Mesenchymal stem cell (in vitro differentiated cells and primary cell): ENCODE data around the gene ROBO2.

ENCODE experiments used
- DNase-seq: peaks from one replicate; pipeline ENCODE4 v3.0.0-alpha.2; 2013
- H2AFZ ChIP-seq: one replicate; pipeline ENCODE4 v1.6.1; 2013; ENCODE audit warnings: low read depth, mild to moderate bottlenecking, control low read depth, inconsistent platforms, low read length, moderate library complexity
- H2AK5ac ChIP-seq: 2 replicates; pipeline ENCODE4 v1.6.1; 2013; ENCODE audit warnings: low read length, moderate library complexity, mild to moderate bottlenecking, inconsistent platforms; ENCODE audit not compliant: severe bottlenecking
- H2BK120ac ChIP-seq: one replicate; pipeline ENCODE4 v1.6.1; 2013; ENCODE audit warnings: low read depth, mild to moderate bottlenecking, inconsistent platforms, low read length, moderate library complexity
- H2BK12ac ChIP-seq, 2 experiments: one replicate each; pipeline ENCODE4 v1.6.1; 2013; ENCODE audit warnings: inconsistent platforms in 2 of 2, low read length in 2 of 2, mild to moderate bottlenecking in 2 of 2, moderate library complexity in 2 of 2, control low read depth in 1 of 2
- H2BK15ac ChIP-seq: one replicate; pipeline ENCODE4 v1.6.1; 2013; ENCODE audit warnings: mild to moderate bottlenecking, low read depth, inconsistent platforms; ENCODE audit not compliant: poor library complexity, severe bottlenecking
- H2BK5ac ChIP-seq: 2 replicates; pipeline ENCODE4 v1.6.1; 2013; ENCODE audit warnings: low read depth, mild to moderate bottlenecking, low read length, control low read depth, inconsistent platforms; ENCODE audit not compliant: poor library complexity, severe bottlenecking
- H3K14ac ChIP-seq, 2 experiments: one replicate each; pipeline ENCODE4 v1.6.1; 2013; ENCODE audit warnings: inconsistent platforms in 2 of 2, low read length in 2 of 2, control low read depth in 1 of 2, mild to moderate bottlenecking in 1 of 2, moderate library complexity in 1 of 2
- H3K18ac ChIP-seq, 2 experiments: one replicate each; pipeline ENCODE4 v1.6.1; 2013; ENCODE audit warnings: inconsistent platforms in 2 of 2, low read length in 2 of 2, control low read depth in 1 of 2, low read depth in 1 of 2, mild to moderate bottlenecking in 1 of 2
- H3K23ac ChIP-seq, 2 experiments: one replicate each; pipeline ENCODE4 v1.6.1; 2013; ENCODE audit warnings: inconsistent platforms in 2 of 2, low read length in 2 of 2, mild to moderate bottlenecking in 2 of 2, moderate library complexity in 2 of 2, control low read depth in 1 of 2
- H3K27ac ChIP-seq: 2 replicates; pipeline ENCODE4 v1.5.1; 2013; ENCODE audit warnings: mild to moderate bottlenecking, moderate library complexity, low read length, control low read depth, inconsistent platforms; ENCODE audit not compliant: poor library complexity, severe bottlenecking
- H3K27me3 ChIP-seq, 2 experiments: 2 replicates each; pipeline versions ENCODE4 v1.6.1 to v1.7.0; 2013; ENCODE audit warnings: low read length in 2 of 2, mild to moderate bottlenecking in 2 of 2, moderate library complexity in 2 of 2, control low read depth in 1 of 2, inconsistent platforms in 1 of 2; ENCODE audit not compliant: control insufficient read depth in 1 of 2, insufficient read depth in 1 of 2
- H3K36me3 ChIP-seq, 2 experiments: 2 replicates each; pipeline versions ENCODE4 v1.6.1 to v1.7.0; 2013; ENCODE audit warnings: low read length in 2 of 2, control low read depth in 1 of 2, inconsistent platforms in 1 of 2, low read depth in 1 of 2, mild to moderate bottlenecking in 1 of 2; ENCODE audit not compliant: insufficient read depth in 2 of 2, control insufficient read depth in 1 of 2
- H3K4ac ChIP-seq, 2 experiments: one replicate each; pipeline ENCODE4 v1.6.1; 2013; ENCODE audit warnings: inconsistent platforms in 2 of 2, low read length in 2 of 2, mild to moderate bottlenecking in 2 of 2, moderate library complexity in 2 of 2, control low read depth in 1 of 2, low read depth in 1 of 2
- H3K4me1 ChIP-seq: 2 replicates; pipeline ENCODE4 v1.6.1; 2013; ENCODE audit warnings: low read depth, low read length, control low read depth; ENCODE audit not compliant: control insufficient read depth, insufficient read depth
- H3K4me2 ChIP-seq: 2 replicates; pipeline ENCODE4 v1.6.1; 2013; ENCODE audit warnings: low read length, mild to moderate bottlenecking, inconsistent platforms; ENCODE audit not compliant: poor library complexity, severe bottlenecking
- H3K4me3 ChIP-seq, 2 experiments: 2 replicates each; pipeline versions ENCODE4 v1.5.1 to v1.7.0; 2013; ENCODE audit warnings: low read length in 2 of 2, mild to moderate bottlenecking in 2 of 2, control low read depth in 1 of 2, low read depth in 1 of 2; ENCODE audit not compliant: insufficient read depth in 1 of 2
- H3K79me1 ChIP-seq: replicated peaks from 2 replicates; pipeline ENCODE4 v1.6.1; 2013; ENCODE audit warnings: mild to moderate bottlenecking, control low read depth, low read length, inconsistent platforms; ENCODE audit not compliant: poor library complexity, severe bottlenecking
- H3K9ac ChIP-seq: 2 replicates; pipeline ENCODE4 v1.7.0; 2013; ENCODE audit warnings: mild to moderate bottlenecking, low read length, moderate library complexity
- H3K9me3 ChIP-seq: 2 replicates; pipeline ENCODE4 v1.7.0; 2013; ENCODE audit warnings: mild to moderate bottlenecking, low read length; ENCODE audit not compliant: control insufficient read depth
- H4K8ac ChIP-seq: one replicate; pipeline ENCODE4 v1.6.1; 2013; ENCODE audit warnings: inconsistent platforms, mild to moderate bottlenecking, low read length, moderate library complexity
- H4K91ac ChIP-seq: one replicate; pipeline ENCODE4 v1.6.1; 2013; ENCODE audit warnings: mild to moderate bottlenecking, low read length, inconsistent platforms
- WGBS: methylation state at CpG from one replicate; pipeline ENCODE4 v1.1.7; 2013; ENCODE audit warnings: mixed read lengths; 5-methylcytosine and 5-hydroxymethylcytosine counted together

ROBO2 gene

GRCh38 chr3:77599948-77600347 lies 560.0 kb downstream of the ROBO2 start:
- H2BK12ac ChIP-seq = no peak overlapping the region
- H2AFZ ChIP-seq = no peak overlapping the region
- no peak overlapping the region for H3K14ac ChIP-seq
- H3K27me3 ChIP-seq = no peaks in the 10 kb centered on the region
- no peak overlapping the region for H3K4me2 ChIP-seq
- no peak overlapping the region for H2BK5ac ChIP-seq
- H3K79me1 ChIP-seq = no peaks in the 10 kb centered on the region
- no peak overlapping the region for H4K91ac ChIP-seq
- no peak overlapping the region for H3K23ac ChIP-seq
- H3K4me3 ChIP-seq = no peak overlapping the region
- H3K4ac ChIP-seq = no peak overlapping the region
- H3K9me3 ChIP-seq = peaks cover 25% of the 10 kb centered on the region
- no peak overlapping the region for H3K27ac ChIP-seq
- no peak overlapping the region for H2BK15ac ChIP-seq
- H3K18ac ChIP-seq = no peak overlapping the region
- DNase-seq = no peak
- H2AK5ac ChIP-seq = no peak overlapping the region
- H2BK120ac ChIP-seq = no peak overlapping the region
- H3K9ac ChIP-seq = no peak overlapping the region
- H3K36me3 ChIP-seq = no peaks in the 10 kb centered on the region
- no CpG with 5 or more reads among the region's 1 CpG for WGBS
- no peaks in the 10 kb centered on the region for H3K4me1 ChIP-seq
- no peak overlapping the region for H4K8ac ChIP-seq

GRCh38 chr3:77601823-77602415 lies 562.0 kb downstream of the ROBO2 start:
- Histone ChIP-seq H3K9me3 (peaks cover 11% of the 10 kb centered on the region), H3K27me3 (no peaks in the 10 kb centered on the region), H4K91ac (no peak overlapping the region), H3K4me3 (no peak overlapping the region), H3K4me2 (no peak overlapping the region), H2BK120ac (no peak overlapping the region), H3K79me1 (no peaks in the 10 kb centered on the region), H2AK5ac (no peak overlapping the region), H3K23ac (no peak overlapping the region), H3K36me3 (no peaks in the 10 kb centered on the region), H3K9ac (no peak overlapping the region), H2AFZ (no peak overlapping the region), H2BK5ac (no peak overlapping the region), H4K8ac (no peak overlapping the region), H3K14ac (no peak overlapping the region), H3K4ac (no peak overlapping the region), H3K18ac (no peak overlapping the region), H3K27ac (no peak overlapping the region), H2BK15ac (no peak overlapping the region), H3K4me1 (no peaks in the 10 kb centered on the region), H2BK12ac (no peak overlapping the region)
- 92% methylated on average over 9 of the region's 9 CpGs for WGBS
- no peak for DNase-seq

- no peak overlapping the region for H3K23ac ChIP-seq
- H4K91ac ChIP-seq = no peak overlapping the region
- no peak overlapping the region for H3K27ac ChIP-seq
- no peak for DNase-seq
- no peak overlapping the region for H3K4me3 ChIP-seq
- H3K9me3 ChIP-seq = peaks cover 9% of the 10 kb centered on the region
- no peaks in the 10 kb centered on the region for H3K4me1 ChIP-seq
- WGBS = 96% methylated on average over 2 of the region's 3 CpGs
- H3K36me3 ChIP-seq = no peaks in the 10 kb centered on the region
- no peak overlapping the region for H2BK120ac ChIP-seq
- no peak overlapping the region for H4K8ac ChIP-seq
- H3K9ac ChIP-seq = no peak overlapping the region
- H3K14ac ChIP-seq = no peak overlapping the region
- no peak overlapping the region for H2BK12ac ChIP-seq
- no peaks in the 10 kb centered on the region for H3K27me3 ChIP-seq
- H2AFZ ChIP-seq = no peak overlapping the region
- H3K79me1 ChIP-seq = no peaks in the 10 kb centered on the region
- no peak overlapping the region for H3K18ac ChIP-seq
- H2BK5ac ChIP-seq = no peak overlapping the region
- no peak overlapping the region for H2BK15ac ChIP-seq
- H2AK5ac ChIP-seq = no peak overlapping the region
- H3K4ac ChIP-seq = no peak overlapping the region
- H3K4me2 ChIP-seq = no peak overlapping the region
Observed at GRCh38 chr3:77602722-77603121, 562.8 kb downstream of the ROBO2 start.

- Histone ChIP-seq H3K18ac (no peak overlapping the region), H3K4ac (no peak overlapping the region), H3K79me1 (no peaks in the 10 kb centered on the region), H4K91ac (no peak overlapping the region), H3K4me2 (no peak overlapping the region), H3K36me3 (no peaks in the 10 kb centered on the region), H3K9me3 (no peaks in the 10 kb centered on the region), H3K9ac (no peak overlapping the region), H3K4me1 (no peaks in the 10 kb centered on the region), H2BK120ac (no peak overlapping the region), H3K14ac (no peak overlapping the region), H3K27me3 (no peaks in the 10 kb centered on the region), H2BK5ac (no peak overlapping the region), H3K27ac (no peak overlapping the region), H2BK12ac (no peak overlapping the region), H3K4me3 (no peak overlapping the region), H2AFZ (no peak overlapping the region), H3K23ac (no peak overlapping the region), H2AK5ac (no peak overlapping the region), H2BK15ac (no peak overlapping the region), H4K8ac (no peak overlapping the region)
- 80% methylated on average over 1 of the region's 2 CpGs for WGBS
- peak; percentile 0 for DNase-seq
Observed at GRCh38 chr3:77605308-77605707, 565.4 kb downstream of the ROBO2 start.
